Heart left ventricle (tissue), 16 donors: ENCODE measurements around the gene NFIA. TPM values are rescaled to one million over a fixed set of nuclear protein-coding genes. Genes with fewer than 3 reads are reported as not detected.

ENCODE experiments used
- ATAC-seq, 4 donors: fragments of 200-7000 bp; cut with Tn5 transposase; one replicate each; pipeline ENCODE4 v1.9.1; 2020 to 2022; ENCODE audit warnings: moderate library complexity in 4 of 4, mild to moderate bottlenecking in 3 of 4, moderate number of reproducible peaks in 1 of 4
- DNase-seq, 5 donors: peaks; one replicate each; pipeline ENCODE4 v3.0.0-alpha.2; 2020
- H3K27ac ChIP-seq, 12 donors: fragments of 200-600 bp; sonication (generic) in 4 of 12; one replicate each; pipeline versions ENCODE4 v1.5.0 to v1.8.0; 2016 to 2022; ENCODE audit warnings: mild to moderate bottlenecking in 2 of 12
- H3K27me3 ChIP-seq, 9 donors: fragments of 200-600 bp; sonication (generic) in 2 of 9; one replicate each; pipeline versions ENCODE4 v1.5.1 to v1.8.0; 2016 to 2022; ENCODE audit warnings: mild to moderate bottlenecking in 3 of 9
- H3K36me3 ChIP-seq, 9 donors: fragments of 200-600 bp; sonication (generic) in 2 of 9; one replicate each; pipeline versions ENCODE4 v1.5.0 to v1.8.0; 2018 to 2022; ENCODE audit warnings: mild to moderate bottlenecking in 2 of 9
- H3K4me1 ChIP-seq, 12 donors: fragments of 200-600 bp; sonication (generic) in 4 of 12; one replicate each; pipeline versions ENCODE4 v1.5.0 to v1.8.0; 2016 to 2022; ENCODE audit warnings: mild to moderate bottlenecking in 3 of 12
- H3K4me3 ChIP-seq, 12 donors: fragments of 200-600 bp; sonication (generic) in 4 of 12; one replicate each; pipeline versions ENCODE4 v1.5.0 to v1.8.0; 2017 to 2022; ENCODE audit warnings: mild to moderate bottlenecking in 9 of 12, moderate library complexity in 4 of 12
- H3K9me3 ChIP-seq, 12 donors: fragments of 200-600 bp; sonication (generic) in 4 of 12; one replicate each; pipeline versions ENCODE4 v1.5.0 to v1.8.0; 2016 to 2022; ENCODE audit warnings: mild to moderate bottlenecking in 1 of 12
- POLR2A ChIP-seq, 2 donors: fragments of 450-650 bp; IDR thresholded peaks; one replicate each; pipeline ENCODE4 v1.6.1; 2017; ENCODE audit warnings: antibody characterized with exemption in 2 of 2, mild to moderate bottlenecking in 2 of 2, moderate library complexity in 2 of 2
- WGBS, 4 donors: extraction: QIAGEN DNeasy Blood & Tissue Kit in 2 of 4; methylation state at CpG; one replicate each; pipeline versions ENCODE4 v1.1.5 to v1.1.7; 2013 to 2018; 5-methylcytosine and 5-hydroxymethylcytosine counted together
- intact Hi-C, 10 donors: fragments of 100-400 bp; cut with DNase I; formaldehyde crosslinking; loops; one replicate each; pipeline versions ENCODE4 v1.11.1 to v1.14.2; 2022
- polyA plus RNA-seq, 2 donors: library from polyadenylated mRNA; stranded (reverse); fragments of 200-250 nt; gene quantifications; one replicate each; pipeline ENCODE4 v1.2.3, GENCODE V29; 2013
- total RNA-seq, 9 donors: library from RNA; depleted of rRNA in 2 of 9; stranded (reverse); fragments of >200 nt in 2 of 9; fragmentation: NEBNext Ultra II Directional in 3 of 9; extraction: Animal tissue kit (Norgen Biotek cat#: 25700) in 3 of 9; gene quantifications; one replicate each; pipeline versions ENCODE4 v1.1.0 to v1.2.4, GENCODE V29; 2016 to 2023
- TF ChIP-seq, protein P1 (sequence below), 12 donors: fragments of 200-600 bp; sonication (generic) in 4 of 12; IDR thresholded peaks; one replicate each; pipeline versions ENCODE4 v1.5.0 to v1.8.0; 2018 to 2022; ENCODE audit warnings: antibody characterized with exemption in 12 of 12, mild to moderate bottlenecking in 5 of 12
- donor health status: ischemic (EF 13 %, LVEDD 7.1; RV severe dilation, severe dysfunction).
- donor health status: healthy with polysubstance abuse.
- donor health status: DM: no; HTN: yes; CAD: no.
- donor health status: DM: no; HTN: no; CAD: no.
- donor health status: ischemic (EF 25% LVEDD 6.9; RV normal size, moderate dysfunction).
- donor health status: ischemic (EF 25% LVEDD 5.7; RV mildly dilated, moderate dysfunction).
- donor health status: healthy.
- donor health status: DM: yes; HTN: yes; CAD: no.
- donor health status: ischemic (EF 35%, LVEDD 5.7; RV mildly dilated, moderate dysfunction).
- donor health status: nonischemic (EF 11% LVEDD 7.7; RV severe dilation, severe dysfunction).
- donor health status: DM: yes; HTN: yes; CAD: no.
- donor health status: PGD.
- donor health status: ischemic (EF 29% LVEDD 5.4; RV normal size, mild dysfunction).
- donor health status: nonischemic (EF 23%, LVEDD 6.1; RV moderate dilation, normal function).

NFIA gene
- total and polyA plus RNA-seq, 11 donors: 12.7 to 121 (median 96.5) TPM

DNA sequence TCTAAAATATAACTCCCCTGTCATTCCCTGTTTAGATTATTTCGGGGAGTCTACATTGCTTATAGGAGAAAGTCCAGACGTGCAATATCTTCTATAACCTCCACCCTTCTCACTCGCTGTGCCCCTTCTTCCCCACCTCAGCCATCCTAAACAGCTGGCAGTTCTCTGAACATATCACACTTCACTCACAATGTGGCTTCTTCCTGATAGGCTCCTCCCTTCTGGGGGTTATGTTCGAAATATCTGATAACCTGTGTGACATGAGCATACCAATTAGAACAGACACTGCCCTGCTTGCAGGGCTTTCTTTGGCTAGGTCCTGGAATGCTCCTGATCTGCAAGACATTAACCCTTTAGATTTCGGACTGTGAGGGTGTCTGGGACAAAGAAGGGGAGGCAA, 274.6 kb downstream of the NFIA start:
- 50 to 59% (median 52%) methylated on average over 5 of the region's 5 CpGs for WGBS, 4 donors
- Histone ChIP-seq H3K27ac (peak overlapping the region in 2 of 12 donors; percentile 19 to 28), H3K4me1 (peaks cover 0 to 36% (median 9%) of the 10 kb centered on the region in 12 donors), H3K27me3 (no peaks in the 10 kb centered on the region), H3K4me3 (no peak overlapping the region), H3K9me3 (no peaks in the 10 kb centered on the region), H3K36me3 (peaks cover 0 to 60% (median 20%) of the 10 kb centered on the region in 9 donors)
- DNase-seq (no peak), ATAC-seq (peak in 1 of 4 donors; percentile 39)
- intact Hi-C loops: no loop called here
- no peak for TF ChIP-seq POLR2A (IDR thresholded peaks at IDR 0.05)
- TF ChIP-seq, protein P1, sequence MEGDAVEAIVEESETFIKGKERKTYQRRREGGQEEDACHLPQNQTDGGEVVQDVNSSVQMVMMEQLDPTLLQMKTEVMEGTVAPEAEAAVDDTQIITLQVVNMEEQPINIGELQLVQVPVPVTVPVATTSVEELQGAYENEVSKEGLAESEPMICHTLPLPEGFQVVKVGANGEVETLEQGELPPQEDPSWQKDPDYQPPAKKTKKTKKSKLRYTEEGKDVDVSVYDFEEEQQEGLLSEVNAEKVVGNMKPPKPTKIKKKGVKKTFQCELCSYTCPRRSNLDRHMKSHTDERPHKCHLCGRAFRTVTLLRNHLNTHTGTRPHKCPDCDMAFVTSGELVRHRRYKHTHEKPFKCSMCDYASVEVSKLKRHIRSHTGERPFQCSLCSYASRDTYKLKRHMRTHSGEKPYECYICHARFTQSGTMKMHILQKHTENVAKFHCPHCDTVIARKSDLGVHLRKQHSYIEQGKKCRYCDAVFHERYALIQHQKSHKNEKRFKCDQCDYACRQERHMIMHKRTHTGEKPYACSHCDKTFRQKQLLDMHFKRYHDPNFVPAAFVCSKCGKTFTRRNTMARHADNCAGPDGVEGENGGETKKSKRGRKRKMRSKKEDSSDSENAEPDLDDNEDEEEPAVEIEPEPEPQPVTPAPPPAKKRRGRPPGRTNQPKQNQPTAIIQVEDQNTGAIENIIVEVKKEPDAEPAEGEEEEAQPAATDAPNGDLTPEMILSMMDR (IDR thresholded peaks at IDR 0.05): no peak

GRCh38 chr1:61357539-61357938, 275.2 kb downstream of the NFIA start:
- WGBS, 4 donors: 94 to 96% (median 95%) methylated on average over 5 of the region's 5 CpGs
- TF ChIP-seq POLR2A (IDR thresholded peaks at IDR 0.05): no peak
- TF ChIP-seq, protein P1 (IDR thresholded peaks at IDR 0.05): no peak
- no peak overlapping the region for H3K4me3 ChIP-seq
- peaks cover 0 to 65% (median 20%) of the 10 kb centered on the region in 9 donors for H3K36me3 ChIP-seq
- peaks cover 0 to 39% (median 8%) of the 10 kb centered on the region in 12 donors for H3K4me1 ChIP-seq
- no peak overlapping the region for H3K27ac ChIP-seq
- DNase-seq: no peak
- no peaks in the 10 kb centered on the region for H3K9me3 ChIP-seq
- intact Hi-C loops: no loop called here
- no peaks in the 10 kb centered on the region for H3K27me3 ChIP-seq
- no peak for ATAC-seq

DNA sequence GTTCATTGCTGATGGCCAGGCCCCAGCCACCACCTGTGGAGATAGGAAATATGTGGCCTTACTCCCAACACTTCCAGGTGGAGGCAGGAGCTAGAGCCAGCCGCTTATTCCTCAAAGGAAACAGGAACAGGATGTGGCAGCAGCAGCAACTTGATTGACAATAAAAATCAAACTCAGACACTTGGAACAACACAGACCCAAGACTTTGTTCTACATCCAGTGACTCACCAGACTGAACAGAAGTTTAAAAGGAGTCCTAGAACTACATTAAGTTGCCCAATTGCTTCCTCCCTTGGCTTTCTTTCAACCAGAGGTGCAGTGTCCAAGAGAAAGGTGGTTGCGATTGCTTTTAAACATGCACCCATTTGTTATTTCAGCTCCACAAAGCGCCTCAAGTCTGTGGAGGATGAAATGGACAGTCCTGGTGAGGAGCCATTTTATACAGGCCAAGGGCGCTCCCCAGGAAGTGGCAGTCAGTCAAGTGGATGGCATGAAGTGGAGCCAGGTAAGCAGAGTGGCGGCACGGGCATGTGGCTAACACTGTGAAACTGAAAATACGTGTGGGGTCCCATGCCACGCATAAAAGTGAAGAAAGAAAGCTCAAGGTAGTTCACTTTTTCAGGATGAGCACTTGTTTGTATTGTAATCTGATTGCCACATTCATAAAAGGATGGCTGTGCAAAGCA, 276.6 kb downstream of the NFIA start:
- Histone ChIP-seq H3K27me3 (no peaks in the 10 kb centered on the region), H3K27ac (peak overlapping the region in 1 of 12 donors; percentile 11), H3K4me3 (no peak overlapping the region), H3K36me3 (peaks cover 0 to 52% (median 14%) of the 10 kb centered on the region in 9 donors), H3K4me1 (peaks cover 0 to 32% (median 8%) of the 10 kb centered on the region in 12 donors), H3K9me3 (no peaks in the 10 kb centered on the region)
- WGBS, 4 donors: 83 to 94% (median 92%) methylated on average over 8 of the region's 8 CpGs
- DNase-seq: no peak
- intact Hi-C loops: no loop called here
- ATAC-seq: peak in 2 of 4 donors; percentile 36 to 46
- TF ChIP-seq, protein P1 (IDR thresholded peaks at IDR 0.05): no peak
- TF ChIP-seq POLR2A (IDR thresholded peaks at IDR 0.05): no peak

DNA sequence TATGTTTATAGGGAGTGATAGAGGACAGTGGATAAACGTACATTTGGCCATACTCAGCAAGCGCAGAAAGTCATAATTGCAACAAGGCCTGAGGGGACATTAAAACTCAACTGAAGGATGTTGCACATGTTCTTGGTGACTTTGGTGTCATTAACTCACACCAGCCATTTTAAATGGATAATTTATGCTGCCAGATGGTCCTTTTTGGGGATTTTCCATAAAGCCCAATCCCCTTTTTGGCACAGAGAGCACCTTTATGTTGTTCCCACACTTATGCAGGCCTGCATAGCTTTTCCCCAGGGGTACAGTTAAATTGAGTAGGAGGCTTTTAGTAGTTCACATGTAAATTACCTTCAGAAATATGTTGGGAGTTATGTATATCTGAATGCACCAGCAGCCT, 279.6 kb downstream of the NFIA start:
- no peak overlapping the region for H3K4me3 ChIP-seq
- H3K36me3 ChIP-seq: peaks cover 0 to 49% (median 14%) of the 10 kb centered on the region in 9 donors
- TF ChIP-seq POLR2A (IDR thresholded peaks at IDR 0.05): no peak
- TF ChIP-seq, protein P1 (IDR thresholded peaks at IDR 0.05): no peak
- DNase-seq: no peak
- H3K27me3 ChIP-seq: no peaks in the 10 kb centered on the region
- peaks cover 0 to 25% (median 8%) of the 10 kb centered on the region in 12 donors for H3K4me1 ChIP-seq
- 95 to 100% (median 95%) methylated on average over 2 of the region's 2 CpGs for WGBS, 4 donors
- H3K27ac ChIP-seq: peak overlapping the region in 4 of 12 donors; percentile 1 to 31 (median 28)
- ATAC-seq: no peak
- intact Hi-C loops: loop anchor here in 2 of 10 donors (5.0 to 10.0 kb wide), 2 partner anchors 35 to 493 kb away; no protein-coding TSS in a partner anchor
- no peaks in the 10 kb centered on the region for H3K9me3 ChIP-seq
